ENCODE data around the gene SLC25A47.

- no peak for TF ChIP-seq CTCF (conservative IDR thresholded peaks at IDR 0.05 in 1 of 2, IDR thresholded peaks at IDR 0.05 in 1 of 2; ENCODE audit: low read depth in 1 of 2, low read length in 2 of 2)
- no peak for TF ChIP-seq EZH2 (IDR thresholded peaks at IDR 0.05; ENCODE audit: low read length, missing control alignments)
Measured at GRCh38 chr14:100296106-100296651, 27.0 kb upstream of the SLC25A47 start.
